Endothelial cell of umbilical vein (primary cell): ENCODE data around the gene SPTSSB. TPM values are rescaled to one million over a fixed set of nuclear protein-coding genes. Genes with fewer than 3 reads are reported as not detected.

Experiments used
- BruUV-seq: library from RNA; stranded (reverse); fragments of 400-500 nt; replicated peaks from 2 replicates; lab custom pipeline; 2021; lab: Mats Ljungman, UMichigan
- CTCF ChIA-PET: fragments of 300-600, 350-600 bp; sonication (Branson Sonifier 250); formaldehyde crosslinking; loops from one replicate; lab custom pipeline; 2021; ENCODE audit warnings: antibody characterized with exemption, inconsistent platforms; lab: Charles Lee
- POLR2A ChIA-PET: fragments of 300-600, 350-600 bp; sonication (Branson Sonifier 250); formaldehyde crosslinking; loops from one replicate; lab custom pipeline; 2021; ENCODE audit warnings: antibody characterized with exemption, inconsistent platforms; lab: Charles Lee
- DNase-seq: peaks from one replicate; pipeline ENCODE4 v3.0.0-alpha.2; 2011; ENCODE audit warnings: low read depth, low spot score
- FAIRE-seq: peaks from 2 replicates; lab custom pipeline; 2011; peaks lifted over from hg19 to GRCh38; lab: Jason Lieb, UNC
- H2AFZ ChIP-seq: 2 replicates; pipeline ENCODE4 v1.6.0; 2012; ENCODE audit warnings: low read depth, low read length, control low read depth, inconsistent platforms
- H3K27ac ChIP-seq: 2 replicates; pipeline ENCODE4 v1.5.1; 2011; ENCODE audit warnings: low read depth, mild to moderate bottlenecking, control low read depth, low read length, moderate library complexity; ENCODE audit not compliant: insufficient read depth
- H3K27me3 ChIP-seq, 2 experiments: 2 replicates each; pipeline versions ENCODE4 v1.6.0 to v1.6.1; 2011; ENCODE audit warnings: low read length in 2 of 2, mixed read lengths in 1 of 2; ENCODE audit not compliant: control insufficient read depth in 2 of 2, insufficient read depth in 2 of 2
- H3K36me3 ChIP-seq, 2 experiments: 2 replicates in 1 of 2; 3 replicates in 1 of 2; pipeline ENCODE4 v1.5.1; 2011; ENCODE audit warnings: low read length in 2 of 2, mild to moderate bottlenecking in 1 of 2, moderate library complexity in 1 of 2; ENCODE audit not compliant: control insufficient read depth in 2 of 2, insufficient read depth in 2 of 2; ENCODE audit errors: extremely low read depth in 1 of 2
- H3K4me1 ChIP-seq: 3 replicates; pipeline ENCODE4 v1.5.1; 2011; ENCODE audit warnings: mild to moderate bottlenecking, low read length; ENCODE audit not compliant: control insufficient read depth, insufficient read depth; ENCODE audit errors: extremely low read depth
- H3K4me2 ChIP-seq: 2 replicates; pipeline ENCODE4 v1.6.1; 2011; ENCODE audit warnings: low read length, control low read depth, mixed read lengths; ENCODE audit not compliant: insufficient read depth
- H3K4me3 ChIP-seq, 3 experiments: fragments of 200-600 bp in 1 of 3; sonication (generic), shearing (Covaris generic) in 1 of 3; replicated peaks in 1 of 3; 2 replicates each; pipeline ENCODE4 v1.5.1; 2011 to 2016; ENCODE audit warnings: control low read depth in 3 of 3, low read length in 3 of 3, mild to moderate bottlenecking in 2 of 3, inconsistent platforms in 1 of 3, low read depth in 1 of 3, moderate library complexity in 1 of 3; ENCODE audit not compliant: insufficient read depth in 1 of 3
- H3K79me2 ChIP-seq: 2 replicates; pipeline ENCODE4 v1.6.0; 2012; ENCODE audit warnings: low read length, inconsistent platforms; ENCODE audit not compliant: control insufficient read depth, insufficient read depth
- H3K9ac ChIP-seq: replicated peaks from 2 replicates; pipeline ENCODE3; 2011; ENCODE audit warnings: low read length, control low read depth; ENCODE audit not compliant: insufficient read depth; ENCODE audit errors: extremely low read depth
- H3K9me1 ChIP-seq: replicated peaks from 3 replicates; pipeline ENCODE4 v1.6.0; 2011; ENCODE audit warnings: mild to moderate bottlenecking, low read length; ENCODE audit not compliant: control insufficient read depth, insufficient read depth; ENCODE audit errors: extremely low read depth
- H3K9me3 ChIP-seq: replicated peaks from 2 replicates; pipeline ENCODE4 v1.5.1; 2012; ENCODE audit warnings: low read length, inconsistent platforms; ENCODE audit not compliant: control insufficient read depth, insufficient read depth
- H4K20me1 ChIP-seq: replicated peaks from 2 replicates; pipeline ENCODE3; 2011; ENCODE audit warnings: mild to moderate bottlenecking, low read length; ENCODE audit not compliant: control insufficient read depth, insufficient read depth; ENCODE audit errors: extremely low read depth
- EZH2 ChIP-seq: IDR thresholded peaks from 2 replicates; pipeline ENCODE4 v1.6.1; 2012; ENCODE audit warnings: borderline replicate concordance, low read depth, mild to moderate bottlenecking, moderate library complexity, low read length, inconsistent platforms; ENCODE audit not compliant: severe bottlenecking
- FOS ChIP-seq: IDR thresholded peaks from 2 replicates; pipeline ENCODE4 v1.6.1; 2011; ENCODE audit warnings: mild to moderate bottlenecking, low read length, moderate library complexity, borderline replicate concordance; ENCODE audit not compliant: insufficient read depth
- GATA2 ChIP-seq: IDR thresholded peaks from 2 replicates; pipeline ENCODE4 v1.7.0; 2011; ENCODE audit warnings: low read depth, mild to moderate bottlenecking, moderate library complexity, mixed read lengths, low read length; ENCODE audit not compliant: insufficient read length, insufficient read depth
- JUN ChIP-seq: IDR thresholded peaks from 2 replicates; pipeline ENCODE4 v1.6.1; 2011; ENCODE audit warnings: borderline replicate concordance, low read depth; ENCODE audit not compliant: insufficient read length, insufficient read depth
- MYC ChIP-seq: IDR thresholded peaks from one replicate; pipeline ENCODE4 v1.6.1; 2011; ENCODE audit warnings: mild to moderate bottlenecking, low read depth, low read length
- POLR2A ChIP-seq: IDR thresholded peaks from 2 replicates; pipeline ENCODE4 v1.6.1; 2012; ENCODE audit warnings: low read depth, mild to moderate bottlenecking, control low read depth, low read length
- dilution Hi-C: fragments of 300-500 bp; cut with MboI; formaldehyde crosslinking; loops from one replicate; pipeline ENCODE4 v1.15.0; 2019; ENCODE audit warnings: low sequenced_read_pairs; ENCODE audit not compliant: extremely low pct_ligation_motif_present
- intact Hi-C: fragments of 100-400 bp; cut with micrococcal nuclease; formaldehyde crosslinking; loops from one replicate; pipeline ENCODE4 v1.10.0; 2022
- polyA plus RNA-seq, 4 experiments: library from polyadenylated mRNA; depleted of rRNA in 3 of 4; stranded (reverse) in 3 of 4; unstranded in 1 of 4; fragments of >200 nt; gene quantifications; 2 replicates each; pipeline versions ENCODE4 v1.2.1 to v1.2.3, GENCODE V29; 2011 to 2012; ENCODE audit warnings: missing spikeins in 1 of 4
- total RNA-seq: library from RNA; stranded (reverse); gene quantifications from 2 replicates; pipeline ENCODE4 v1.2.3, GENCODE V29; 2021
- TF ChIP-seq, protein P1 (sequence below), 2 donors: IDR thresholded peaks; 1 replicate in 1 of 2; 2 replicates in 1 of 2; pipeline ENCODE4 v1.5.1; 2011; ENCODE audit warnings: low read length in 2 of 2, mild to moderate bottlenecking in 2 of 2, moderate library complexity in 2 of 2, control low read depth in 1 of 2, inconsistent platforms in 1 of 2, low read depth in 1 of 2; ENCODE audit not compliant: insufficient read depth in 1 of 2; ENCODE audit errors: extremely low read depth in 1 of 2
- TF ChIP-seq, protein P2 (sequence below): IDR thresholded peaks from 2 replicates; pipeline ENCODE4 v1.6.1; 2011; ENCODE audit not compliant: insufficient read depth, insufficient read length

SPTSSB gene
- total and polyA plus RNA-seq, 2 donors (not counting 3 experiments of a cell fraction or from before 2014, with no cell fraction given) = not detected

DNA sequence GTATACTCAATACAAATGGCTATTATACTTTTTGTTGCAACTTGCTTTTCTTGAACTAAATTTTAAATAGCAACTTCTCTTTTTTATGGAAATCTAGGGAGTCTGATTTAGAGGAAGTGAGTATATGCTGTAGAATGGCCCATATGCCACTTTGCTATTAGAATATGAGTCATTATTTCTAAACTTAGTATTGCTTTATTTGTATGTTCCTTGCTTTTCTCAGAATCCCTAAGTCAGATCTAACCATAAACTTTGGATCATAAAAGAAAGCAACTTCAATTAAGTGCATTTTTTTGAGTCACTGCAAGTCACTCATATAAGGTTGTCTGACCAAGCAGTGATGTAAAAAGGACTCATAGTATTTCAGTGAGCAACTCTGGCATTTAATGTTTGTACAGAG is 17.5 kb upstream of the SPTSSB start:
- Histone ChIP-seq H2AFZ (no peak overlapping the region), H3K27me3 (peaks cover 2 to 13% of the 10 kb centered on the region in 2 experiments), H4K20me1 (no peaks in the 10 kb centered on the region), H3K9me3 (no peaks in the 10 kb centered on the region), H3K4me2 (no peak overlapping the region), H3K4me3 (no peak overlapping the region), H3K4me1 (no peaks in the 10 kb centered on the region), H3K9ac (no peak overlapping the region), H3K79me2 (no peaks in the 10 kb centered on the region), H3K27ac (no peak overlapping the region), H3K36me3 (no peaks in the 10 kb centered on the region), H3K9me1 (no peaks in the 10 kb centered on the region)
- intact Hi-C loops (no loop called here), dilution Hi-C loops (no loop called here)
- DNase-seq (no peak), FAIRE-seq (no peak)
- TF ChIP-seq GATA2 (no peak), JUN (no peak), EZH2 (no peak), FOS (no peak), POLR2A (no peak), MYC (no peak)
- TF ChIP-seq, protein P1, sequence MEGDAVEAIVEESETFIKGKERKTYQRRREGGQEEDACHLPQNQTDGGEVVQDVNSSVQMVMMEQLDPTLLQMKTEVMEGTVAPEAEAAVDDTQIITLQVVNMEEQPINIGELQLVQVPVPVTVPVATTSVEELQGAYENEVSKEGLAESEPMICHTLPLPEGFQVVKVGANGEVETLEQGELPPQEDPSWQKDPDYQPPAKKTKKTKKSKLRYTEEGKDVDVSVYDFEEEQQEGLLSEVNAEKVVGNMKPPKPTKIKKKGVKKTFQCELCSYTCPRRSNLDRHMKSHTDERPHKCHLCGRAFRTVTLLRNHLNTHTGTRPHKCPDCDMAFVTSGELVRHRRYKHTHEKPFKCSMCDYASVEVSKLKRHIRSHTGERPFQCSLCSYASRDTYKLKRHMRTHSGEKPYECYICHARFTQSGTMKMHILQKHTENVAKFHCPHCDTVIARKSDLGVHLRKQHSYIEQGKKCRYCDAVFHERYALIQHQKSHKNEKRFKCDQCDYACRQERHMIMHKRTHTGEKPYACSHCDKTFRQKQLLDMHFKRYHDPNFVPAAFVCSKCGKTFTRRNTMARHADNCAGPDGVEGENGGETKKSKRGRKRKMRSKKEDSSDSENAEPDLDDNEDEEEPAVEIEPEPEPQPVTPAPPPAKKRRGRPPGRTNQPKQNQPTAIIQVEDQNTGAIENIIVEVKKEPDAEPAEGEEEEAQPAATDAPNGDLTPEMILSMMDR (IDR thresholded peaks at IDR 0.05; ENCODE audit: extremely low read depth in 1 of 2, insufficient read depth in 1 of 2, low read depth in 1 of 2, low read length in 2 of 2) = no peak
- TF ChIP-seq, protein P2, sequence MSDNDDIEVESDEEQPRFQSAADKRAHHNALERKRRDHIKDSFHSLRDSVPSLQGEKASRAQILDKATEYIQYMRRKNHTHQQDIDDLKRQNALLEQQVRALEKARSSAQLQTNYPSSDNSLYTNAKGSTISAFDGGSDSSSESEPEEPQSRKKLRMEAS = no peak
- ChIA-PET POLR2A (no interaction called here), CTCF (interaction anchor here (1.1 kb wide), 1 partner anchor 17 kb away, joined by 3 read pairs; the partner anchor contains the start of gene SPTSSB)
- BruUV-seq = no TSS peak
